Mesendoderm (in vitro differentiated cells): ENCODE data around the gene RNLS.

ENCODE experiments used
- DNase-seq: peaks from one replicate; pipeline ENCODE4 v3.0.0; 2013
- H2AK5ac ChIP-seq: 2 replicates; pipeline ENCODE4 v1.6.1; 2013; ENCODE audit warnings: low read length, inconsistent platforms
- H2BK120ac ChIP-seq: 2 replicates; pipeline ENCODE4 v1.6.1; 2013; ENCODE audit warnings: low read depth, mild to moderate bottlenecking, low read length, moderate library complexity, mixed read lengths
- H2BK15ac ChIP-seq: replicated peaks from 2 replicates; pipeline ENCODE4 v1.6.1; 2013; ENCODE audit warnings: low read depth, mild to moderate bottlenecking, moderate library complexity
- H2BK5ac ChIP-seq: 2 replicates; pipeline ENCODE4 v1.6.1; 2013; ENCODE audit warnings: low read length, inconsistent platforms
- H3K18ac ChIP-seq: 2 replicates; pipeline ENCODE4 v1.6.1; 2013; ENCODE audit warnings: mild to moderate bottlenecking, low read length, mixed read lengths
- H3K23ac ChIP-seq: one replicate; pipeline ENCODE4 v1.6.1; 2013; ENCODE audit warnings: low read length
- H3K27ac ChIP-seq: 2 replicates; pipeline ENCODE4 v1.5.1; 2013; ENCODE audit warnings: low read depth, mild to moderate bottlenecking, inconsistent platforms, low read length, moderate library complexity
- H3K27me3 ChIP-seq: 2 replicates; pipeline ENCODE4 v1.6.1; 2013; ENCODE audit warnings: low read length, control low read depth, mild to moderate bottlenecking, inconsistent platforms; ENCODE audit not compliant: insufficient read depth, poor library complexity
- H3K36me3 ChIP-seq: 2 replicates; pipeline ENCODE4 v1.6.1; 2013; ENCODE audit warnings: low read length, inconsistent platforms; ENCODE audit not compliant: control insufficient read depth, insufficient read depth
- H3K4ac ChIP-seq: one replicate; pipeline ENCODE4 v1.6.1; 2013; ENCODE audit warnings: low read depth, mild to moderate bottlenecking, low read length, moderate library complexity
- H3K4me1 ChIP-seq: 2 replicates; pipeline ENCODE4 v1.6.1; 2013; ENCODE audit warnings: low read depth, low read length, inconsistent platforms; ENCODE audit not compliant: control insufficient read depth
- H3K4me2 ChIP-seq: 2 replicates; pipeline ENCODE4 v1.6.1; 2013; ENCODE audit warnings: low read length
- H3K4me3 ChIP-seq: 2 replicates; pipeline ENCODE4 v1.5.1; 2013; ENCODE audit warnings: mild to moderate bottlenecking, low read length
- H3K56ac ChIP-seq: one replicate; pipeline ENCODE4 v1.6.1; 2013; ENCODE audit warnings: low read length
- H3K79me1 ChIP-seq: 2 replicates; pipeline ENCODE4 v1.6.1; 2013; ENCODE audit warnings: low read length, inconsistent platforms
- H3K79me2 ChIP-seq: 2 replicates; pipeline ENCODE4 v1.6.1; 2013; ENCODE audit warnings: mild to moderate bottlenecking, low read length; ENCODE audit not compliant: control insufficient read depth, insufficient read depth
- H3K9ac ChIP-seq: 2 replicates; pipeline ENCODE4 v1.6.1; 2013; ENCODE audit warnings: low read length, inconsistent platforms
- H4K5ac ChIP-seq: one replicate; pipeline ENCODE4 v1.6.1; 2013; ENCODE audit warnings: low read length
- H4K8ac ChIP-seq: one replicate; pipeline ENCODE4 v1.6.1; 2013; ENCODE audit warnings: low read depth, mild to moderate bottlenecking, control low read depth, low read length, moderate library complexity
- WGBS: extraction: QIAGEN DNeasy Blood & Tissue Kit; methylation state at CpG from one replicate; pipeline ENCODE4 v1.1.7; 2013; ENCODE audit warnings: low lambda C conversion rate, missing lambda C conversion rate; ENCODE audit not compliant: insufficient coverage; ENCODE audit errors: extremely low coverage; 5-methylcytosine and 5-hydroxymethylcytosine counted together

Gene RNLS

DNA sequence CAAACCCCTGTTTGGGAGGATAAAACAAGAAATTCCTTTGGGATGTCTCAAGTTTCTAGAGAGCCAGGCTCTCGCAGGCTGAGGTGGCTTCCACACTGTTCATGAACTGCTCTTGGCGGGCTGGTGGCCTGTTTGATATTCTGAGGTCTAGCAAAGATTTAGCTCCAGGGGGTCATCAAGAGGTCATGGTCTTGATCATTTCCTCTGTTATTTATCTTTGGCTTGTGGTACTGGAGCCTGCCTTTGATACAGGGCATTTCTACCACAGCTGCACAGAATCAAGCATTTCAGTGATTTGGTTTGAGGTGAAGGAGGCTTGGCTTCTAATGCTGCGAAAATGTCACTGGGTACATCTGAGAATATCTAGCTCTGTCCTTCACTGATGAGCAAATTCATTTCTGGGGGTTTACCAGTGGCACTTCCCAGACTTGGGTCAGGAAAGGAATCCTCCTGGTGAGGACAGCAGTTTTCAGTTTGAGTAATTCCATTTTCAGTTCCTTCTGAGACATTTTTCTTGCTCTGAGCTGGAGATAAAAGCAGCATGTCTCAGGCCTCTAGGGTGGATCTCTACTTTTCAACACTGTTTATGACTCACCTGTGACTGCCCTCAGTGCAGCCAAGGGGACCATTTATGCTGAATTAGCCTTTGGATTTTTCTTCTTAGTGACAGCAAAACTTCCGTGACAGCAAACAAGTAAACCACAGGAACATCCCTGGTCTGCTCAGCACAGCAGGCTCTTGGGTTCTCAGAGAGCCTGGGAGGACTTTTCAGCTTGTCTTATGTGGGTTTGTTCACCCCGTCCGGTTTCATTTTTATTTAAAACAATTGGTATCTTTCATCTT lies 312.0 kb downstream of the RNLS start:
- Histone ChIP-seq H3K18ac (no peak overlapping the region), H3K4ac (no peak overlapping the region), H3K9ac (no peak overlapping the region), H3K56ac (no peak overlapping the region), H3K27ac (no peak overlapping the region), H3K27me3 (no peaks in the 10 kb centered on the region), H2BK15ac (no peak overlapping the region), H2AK5ac (no peak overlapping the region), H3K79me2 (no peaks in the 10 kb centered on the region), H3K23ac (no peak overlapping the region), H3K79me1 (no peaks in the 10 kb centered on the region), H3K4me3 (no peak overlapping the region), H2BK5ac (no peak overlapping the region), H3K4me1 (no peaks in the 10 kb centered on the region), H2BK120ac (no peak overlapping the region), H3K36me3 (no peaks in the 10 kb centered on the region), H4K8ac (no peak overlapping the region), H3K4me2 (no peak overlapping the region), H4K5ac (no peak overlapping the region)
- no CpG with 5 or more reads among the region's 6 CpGs for WGBS
- DNase-seq: no peak

DNA sequence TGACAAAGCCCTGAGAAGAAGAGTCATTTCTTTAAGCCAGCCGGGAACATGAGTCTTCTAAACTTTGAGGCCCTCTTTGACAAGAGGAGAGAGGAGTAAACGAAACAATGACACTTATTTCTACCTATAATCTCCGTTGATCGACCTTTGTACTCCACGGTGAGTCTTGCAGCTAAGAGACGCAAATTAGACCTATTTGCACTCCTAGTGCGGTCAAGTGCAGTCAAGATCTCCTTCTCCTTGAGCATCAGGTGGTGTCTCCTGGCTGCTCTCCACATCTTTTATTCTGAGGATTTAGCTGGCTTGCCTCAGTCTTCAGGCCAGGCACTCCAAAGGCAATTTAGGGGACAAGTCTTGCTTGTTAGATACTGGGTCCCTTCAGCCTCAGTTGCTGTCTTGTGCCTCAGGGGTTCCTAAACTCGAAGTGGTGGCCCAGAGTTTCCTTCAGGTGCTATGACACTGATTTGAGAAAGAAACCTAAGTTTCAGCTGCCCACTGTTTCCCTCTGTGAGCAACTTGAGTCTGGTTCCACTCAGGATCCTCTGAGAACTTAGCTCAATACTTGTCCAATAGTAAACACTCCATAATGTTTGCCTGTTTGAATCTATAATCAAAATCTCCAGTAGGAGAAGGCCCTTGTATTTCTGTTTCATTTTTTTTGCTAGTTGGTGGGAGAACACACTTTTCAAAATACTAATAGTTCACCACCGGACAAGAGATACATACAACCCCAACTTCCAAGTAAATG lies 312.9 kb downstream of the RNLS start:
- Histone ChIP-seq H3K79me2 (no peaks in the 10 kb centered on the region), H3K23ac (no peak overlapping the region), H3K9ac (no peak overlapping the region), H3K4me3 (no peak overlapping the region), H3K79me1 (no peaks in the 10 kb centered on the region), H2BK5ac (no peak overlapping the region), H4K5ac (no peak overlapping the region), H3K36me3 (no peaks in the 10 kb centered on the region), H2AK5ac (no peak overlapping the region), H3K27ac (no peak overlapping the region), H3K56ac (no peak overlapping the region), H3K4me1 (no peaks in the 10 kb centered on the region), H3K4me2 (no peak overlapping the region), H3K18ac (no peak overlapping the region), H2BK120ac (no peak overlapping the region), H3K4ac (no peak overlapping the region), H4K8ac (no peak overlapping the region), H2BK15ac (no peak overlapping the region), H3K27me3 (no peaks in the 10 kb centered on the region)
- WGBS: no CpG with 5 or more reads among the region's 9 CpGs
- DNase-seq: no peak

DNA sequence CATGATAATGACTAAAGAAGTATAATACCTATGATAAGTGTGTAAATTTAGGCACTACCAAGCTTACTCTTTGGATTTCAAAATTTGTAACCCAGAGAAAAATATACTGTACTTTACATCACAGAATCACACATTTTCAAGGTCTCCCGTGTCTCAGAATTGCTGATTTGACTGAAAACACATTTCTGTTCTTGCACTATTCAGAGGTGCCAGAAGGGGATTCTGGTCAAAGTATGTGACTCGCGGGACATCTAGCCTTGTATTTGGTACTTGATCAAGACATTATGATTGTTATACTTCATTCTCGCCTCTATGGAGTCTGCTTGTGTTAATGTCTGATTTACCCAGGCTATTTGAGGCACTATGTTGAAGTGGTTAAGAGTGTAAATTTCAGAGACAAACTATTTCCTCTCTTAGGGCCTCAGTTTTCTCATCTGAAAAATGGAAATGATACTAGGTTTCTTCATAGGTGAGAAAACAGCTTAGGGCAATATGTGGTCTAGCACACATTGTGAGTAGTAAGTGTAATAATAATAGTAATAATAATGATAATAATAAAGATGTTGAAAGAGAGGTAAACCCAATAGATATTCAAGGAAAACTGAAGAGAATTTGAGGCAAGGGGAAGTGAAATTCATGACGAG lies 320.4 kb downstream of the RNLS start:
- Histone ChIP-seq H3K79me2 (no peaks in the 10 kb centered on the region), H2BK120ac (no peak overlapping the region), H3K18ac (no peak overlapping the region), H3K23ac (no peak overlapping the region), H3K4ac (no peak overlapping the region), H3K4me2 (no peak overlapping the region), H3K4me1 (no peaks in the 10 kb centered on the region), H3K27me3 (no peaks in the 10 kb centered on the region), H2BK15ac (no peak overlapping the region), H4K8ac (no peak overlapping the region), H4K5ac (no peak overlapping the region), H3K9ac (no peak overlapping the region), H3K27ac (no peak overlapping the region), H2BK5ac (no peak overlapping the region), H3K79me1 (no peaks in the 10 kb centered on the region), H2AK5ac (no peak overlapping the region), H3K4me3 (no peak overlapping the region), H3K36me3 (no peaks in the 10 kb centered on the region), H3K56ac (no peak overlapping the region)
- WGBS: no CpG with 5 or more reads among the region's 5 CpGs
- DNase-seq: no peak

DNA sequence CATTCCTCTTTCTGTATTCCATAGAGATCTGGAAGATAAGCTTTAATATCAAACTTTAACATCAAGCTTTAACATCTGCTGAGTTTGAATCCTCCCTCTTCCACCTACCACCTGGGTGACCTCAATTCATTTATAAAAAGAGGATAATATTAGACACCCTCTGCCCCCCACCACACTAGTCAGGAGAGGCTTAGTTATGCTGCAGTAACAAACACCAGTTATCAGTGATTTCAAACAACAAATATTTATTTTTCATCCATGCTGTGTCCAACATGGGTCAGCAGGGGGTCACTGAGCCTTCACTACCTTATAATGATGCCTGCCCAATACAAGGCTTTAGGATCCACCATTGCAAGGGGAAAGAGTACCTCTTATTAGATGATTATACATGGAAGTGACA lies 322.0 kb downstream of the RNLS start:
- DNase-seq: no peak
- H3K18ac ChIP-seq: no peak overlapping the region
- no peak overlapping the region for H3K4ac ChIP-seq
- no peak overlapping the region for H4K5ac ChIP-seq
- no peaks in the 10 kb centered on the region for H3K79me1 ChIP-seq
- no peak overlapping the region for H2BK15ac ChIP-seq
- no peak overlapping the region for H2AK5ac ChIP-seq
- H3K36me3 ChIP-seq: no peaks in the 10 kb centered on the region
- no peak overlapping the region for H2BK120ac ChIP-seq
- H3K4me2 ChIP-seq: no peak overlapping the region
- no peak overlapping the region for H4K8ac ChIP-seq
- H3K27me3 ChIP-seq: no peaks in the 10 kb centered on the region
- H3K23ac ChIP-seq: no peak overlapping the region
- H3K9ac ChIP-seq: no peak overlapping the region
- H3K4me3 ChIP-seq: no peak overlapping the region
- H3K79me2 ChIP-seq: no peaks in the 10 kb centered on the region
- no peak overlapping the region for H3K27ac ChIP-seq
- no peak overlapping the region for H2BK5ac ChIP-seq
- H3K56ac ChIP-seq: no peak overlapping the region
- no peaks in the 10 kb centered on the region for H3K4me1 ChIP-seq

DNA sequence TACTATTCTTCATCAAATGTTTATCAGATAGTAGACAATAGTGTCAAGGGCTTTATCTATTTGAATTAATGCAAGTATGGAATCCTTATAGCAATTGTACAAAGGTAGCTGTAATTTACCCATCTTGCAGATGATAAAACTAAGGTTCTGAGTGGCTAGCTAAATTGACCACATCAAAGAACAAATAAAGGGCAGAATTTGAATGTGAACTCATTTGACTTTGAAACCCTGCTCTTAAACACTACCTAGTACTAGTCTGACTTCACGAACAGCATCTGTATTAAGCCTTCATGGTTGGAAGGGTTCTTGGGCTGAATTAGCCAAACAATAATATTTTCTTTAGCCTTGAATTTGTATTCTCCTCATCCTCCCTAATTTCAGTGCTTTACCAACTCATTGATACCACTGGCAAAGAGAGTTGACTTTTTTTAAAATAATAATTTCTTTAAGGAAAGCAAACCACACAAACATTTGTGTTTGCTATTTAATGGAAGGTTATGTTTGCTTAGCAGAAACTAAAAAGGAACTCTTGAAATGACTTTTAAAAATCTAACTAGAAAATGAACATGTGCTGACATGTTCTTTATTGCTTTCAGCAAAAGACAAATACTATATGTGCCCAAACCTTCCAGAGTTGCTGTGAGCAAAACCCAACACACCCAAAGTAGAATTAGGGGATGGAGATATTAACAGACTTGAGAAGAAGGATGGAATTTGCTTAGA lies 322.6 kb downstream of the RNLS start:
- no peak for DNase-seq
- Histone ChIP-seq H3K4me2 (no peak overlapping the region), H3K23ac (no peak overlapping the region), H2BK15ac (no peak overlapping the region), H3K27me3 (no peaks in the 10 kb centered on the region), H2BK5ac (no peak overlapping the region), H3K79me1 (no peaks in the 10 kb centered on the region), H3K4ac (no peak overlapping the region), H4K5ac (no peak overlapping the region), H2AK5ac (no peak overlapping the region), H4K8ac (no peak overlapping the region), H3K18ac (no peak overlapping the region), H3K4me3 (no peak overlapping the region), H3K27ac (no peak overlapping the region), H3K36me3 (no peaks in the 10 kb centered on the region), H3K9ac (no peak overlapping the region), H3K79me2 (no peaks in the 10 kb centered on the region), H3K4me1 (no peaks in the 10 kb centered on the region), H2BK120ac (no peak overlapping the region), H3K56ac (no peak overlapping the region)
- WGBS: no CpG with 5 or more reads among the region's 1 CpG
